ENCODE results near the gene ELK4.
A peak's percentile ranks its signal among the peaks of the same experiment; 100 is the strongest.

Gene ELK4

GRCh38 chr1:205595861-205596260 is 36.0 kb downstream of the ELK4 start:
- DNase-seq (ENCODE audit: low spot score), result no peak

DNA sequence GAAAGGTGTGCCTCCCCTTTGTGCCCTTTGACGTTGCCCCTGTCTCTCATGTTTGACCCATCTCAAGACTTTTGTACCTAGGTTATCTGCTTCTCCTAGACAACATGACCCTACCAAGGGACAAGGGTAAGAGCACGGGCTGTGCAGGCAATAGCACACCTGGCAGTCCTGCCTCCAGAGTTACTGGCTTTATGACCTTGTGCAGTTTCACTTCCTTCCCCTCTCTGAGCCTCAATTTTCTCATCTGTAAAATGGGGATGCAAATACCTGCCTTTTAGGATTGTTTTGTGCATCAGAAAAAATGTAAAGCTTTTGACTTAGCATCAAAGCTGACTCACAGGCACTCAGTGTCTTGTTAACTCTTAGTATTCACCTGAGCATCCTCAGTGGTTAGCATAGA is 36.4 kb downstream of the ELK4 start:
- no peak for DNase-seq (ENCODE audit: low spot score)

DNA sequence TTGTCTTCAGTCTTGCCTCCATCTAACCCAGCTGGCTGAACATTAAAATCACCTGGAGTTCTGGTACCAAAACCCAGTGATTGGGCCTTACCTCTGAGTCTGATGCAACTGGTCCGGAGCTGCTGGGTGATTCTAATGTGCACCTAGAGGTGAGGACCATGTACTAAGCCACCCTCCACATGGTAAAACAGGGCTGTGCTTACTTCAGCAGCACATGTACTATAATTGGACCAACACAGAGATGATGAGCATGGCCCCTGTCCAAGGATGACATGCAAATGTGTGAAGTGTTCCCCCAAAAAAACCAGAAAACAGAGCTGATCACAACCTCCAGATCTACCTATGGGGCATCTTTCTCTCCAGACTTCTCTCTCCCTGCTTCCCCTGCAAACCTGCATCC is 37.0 kb downstream of the ELK4 start:
- DNase-seq (ENCODE audit: low spot score), result no peak

DNA sequence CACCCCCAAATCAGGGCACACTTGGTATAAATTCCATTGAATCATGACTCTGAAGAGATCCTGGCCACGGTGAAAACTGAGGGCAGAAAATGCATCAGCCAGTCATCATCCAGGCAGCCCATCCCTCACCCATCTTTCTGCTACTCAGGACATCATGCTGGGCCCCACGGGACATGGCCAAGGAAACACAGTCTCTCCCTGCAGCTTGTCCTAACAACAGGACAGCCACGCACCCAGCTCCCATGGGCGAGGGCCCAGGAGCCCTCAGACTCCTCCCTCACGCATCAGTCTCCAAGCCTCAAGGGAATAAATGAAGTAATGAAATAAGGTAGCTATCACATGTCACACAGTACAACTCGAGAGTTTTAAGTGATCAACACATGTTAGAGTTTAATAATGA is 37.8 kb downstream of the ELK4 start:
- DNase-seq (ENCODE audit: low spot score), result no peak

DNA sequence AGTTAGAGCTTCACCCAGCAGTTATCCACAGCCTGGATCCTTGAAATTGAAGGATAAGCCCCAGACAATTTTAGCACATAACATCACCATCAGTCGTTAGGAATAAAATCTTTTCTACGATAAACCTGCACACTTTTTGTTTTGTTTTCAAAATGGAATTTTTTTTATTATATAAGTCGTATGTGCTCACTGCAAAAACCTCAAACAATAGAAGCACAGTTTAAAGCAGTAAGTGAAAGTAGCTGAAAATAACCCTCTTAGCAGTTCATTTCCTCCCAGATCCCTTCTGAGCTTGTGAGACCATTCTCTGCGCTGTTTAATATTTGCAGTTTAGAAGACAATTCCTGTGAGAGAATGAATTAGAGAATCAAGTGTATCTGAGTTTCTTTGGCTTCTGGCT is 38.3 kb downstream of the ELK4 start:
- DNase-seq (ENCODE audit: low spot score), result no peak

GRCh38 chr1:205592443-205593003 is 39.3 kb downstream of the ELK4 start:
- DNase-seq (ENCODE audit: low spot score), result no peak

DNA sequence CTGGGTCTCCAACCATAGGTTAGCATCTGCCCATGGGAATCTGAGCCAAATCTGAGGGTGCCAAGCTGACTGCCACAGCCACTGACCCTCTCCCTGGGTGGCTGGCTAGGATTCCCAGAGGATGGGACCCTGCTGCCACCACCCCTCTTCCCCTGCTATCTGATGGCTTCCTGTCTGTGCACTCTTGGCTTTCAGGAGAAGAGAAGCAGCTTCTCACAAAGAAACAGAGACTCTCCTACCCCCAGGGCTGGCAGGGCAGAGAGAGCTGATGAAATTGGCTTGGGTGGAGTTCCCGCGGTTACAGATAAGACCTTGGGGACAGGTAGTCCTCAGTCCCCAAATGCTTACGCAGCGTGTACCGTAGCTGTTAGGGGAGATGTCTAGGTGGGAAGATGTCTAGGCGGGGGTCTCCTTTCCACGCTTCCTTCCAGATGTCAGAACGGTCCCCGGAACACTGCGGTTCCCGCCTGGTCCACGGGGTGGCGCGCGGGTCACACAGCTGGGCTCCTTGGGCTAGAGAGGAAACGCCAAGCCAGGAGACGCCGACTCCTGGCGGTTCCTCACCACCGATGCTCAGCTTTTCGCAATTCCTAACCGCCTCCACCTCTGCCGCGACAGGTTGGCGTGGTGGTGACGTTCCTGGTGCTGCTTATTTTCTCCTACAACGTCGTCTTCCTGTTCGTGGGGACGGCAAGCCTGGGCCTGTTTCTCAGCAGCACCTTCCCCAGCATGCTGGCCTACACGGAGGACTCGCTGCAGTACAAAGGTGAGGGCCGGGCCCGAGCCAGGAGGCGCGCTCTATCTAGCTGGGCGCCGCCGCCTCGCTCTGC is 40.1 kb downstream of the ELK4 start:
- peak; percentile 80 for DNase-seq (ENCODE audit: low spot score)

DNA sequence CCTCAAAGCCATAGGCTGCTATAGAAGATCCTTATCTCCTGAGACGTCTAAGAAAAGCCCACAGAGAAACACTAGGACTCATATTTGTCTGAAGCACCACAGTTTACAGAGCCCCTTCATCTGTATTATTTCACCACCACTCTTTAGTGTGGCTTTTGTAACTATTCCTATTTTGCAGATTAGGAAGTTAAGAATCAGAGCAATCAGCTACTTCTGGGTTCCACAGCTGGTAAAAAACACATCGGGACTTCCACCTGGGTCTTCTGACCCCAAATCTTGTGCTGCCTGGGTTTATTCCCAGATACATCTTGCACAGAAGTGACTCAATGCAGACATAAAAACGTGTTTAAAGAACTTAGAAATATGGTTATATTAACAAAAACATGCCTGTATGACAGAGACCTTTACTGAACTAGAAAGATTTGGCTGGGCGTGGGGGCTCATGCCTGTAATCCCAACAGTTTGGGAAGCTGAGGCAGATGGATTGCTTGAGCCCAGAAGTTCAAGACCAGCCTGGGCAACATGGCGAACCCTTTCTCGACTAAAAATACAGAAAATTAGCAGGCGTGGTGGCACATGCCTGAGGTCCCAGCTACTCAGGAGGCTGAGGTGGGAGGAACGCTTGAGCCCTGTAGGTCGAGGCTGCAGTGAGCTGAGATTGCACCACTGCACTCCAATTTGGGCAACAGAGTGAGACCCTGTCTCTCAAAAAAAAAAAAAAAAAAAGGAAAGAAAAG is 40.9 kb downstream of the ELK4 start:
- no peak for DNase-seq (ENCODE audit: low spot score)

GRCh38 chr1:205590457-205590768 is 41.4 kb downstream of the ELK4 start:
- DNase-seq (ENCODE audit: low spot score), result no peak

DNA sequence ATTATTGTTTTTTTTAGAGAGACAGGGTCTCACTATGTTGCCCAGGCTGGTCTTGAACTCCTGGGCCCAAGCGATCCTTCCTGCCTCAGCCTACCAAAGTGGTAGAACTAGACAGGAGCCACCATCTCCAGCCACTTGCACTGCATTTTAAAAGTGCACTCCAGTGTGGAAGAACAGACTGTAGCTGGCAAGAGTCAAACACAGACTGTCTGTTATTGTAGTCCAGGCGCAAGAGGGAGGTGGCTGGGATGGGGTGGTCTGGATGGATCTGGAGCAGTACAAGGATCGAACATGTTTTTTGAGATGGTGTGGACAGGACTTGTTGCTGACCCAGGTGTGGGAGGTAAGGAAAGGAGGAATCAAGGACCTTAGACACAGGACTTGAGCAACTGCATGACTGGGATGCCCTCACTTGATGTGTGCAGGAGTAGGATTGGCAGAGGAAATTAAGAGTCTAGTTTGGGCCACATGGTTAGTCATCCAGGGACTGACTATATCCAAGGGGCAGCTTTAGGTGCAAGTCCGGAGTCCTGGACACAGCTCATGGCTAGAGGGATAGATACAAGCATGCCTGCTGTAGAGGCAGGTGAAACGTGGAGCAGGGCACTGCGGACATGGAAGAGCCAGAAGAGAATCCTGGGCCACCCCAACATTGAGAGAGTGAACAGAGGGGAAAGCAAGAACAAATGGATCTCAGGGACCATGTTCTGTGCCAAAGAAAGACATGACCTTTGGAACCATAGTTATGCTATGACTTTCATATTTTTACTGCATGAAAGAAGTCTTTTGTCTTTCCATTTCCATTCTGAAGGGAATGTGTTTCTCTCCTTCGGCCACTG is 42.0 kb downstream of the ELK4 start:
- no peak for DNase-seq (ENCODE audit: low spot score)

DNA sequence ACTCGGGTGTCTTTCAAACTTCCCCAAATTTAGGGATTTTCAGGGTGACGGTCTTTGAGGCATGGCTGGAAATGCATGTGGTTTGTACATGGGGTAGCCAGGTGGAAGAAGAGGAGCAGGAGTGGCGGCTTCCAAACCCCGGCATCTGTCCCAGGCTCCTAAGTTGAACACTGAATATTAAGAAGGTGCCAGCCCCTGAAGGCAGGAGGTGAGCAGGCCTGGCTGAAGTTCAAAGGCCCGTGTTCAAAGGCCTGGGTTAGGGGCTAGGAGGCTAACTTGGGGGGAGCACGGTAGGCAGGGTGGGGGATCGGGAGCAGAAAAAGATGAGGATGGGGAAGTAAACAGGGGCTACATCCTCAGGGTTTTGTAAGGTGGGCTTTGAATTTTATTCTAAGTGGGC is 42.8 kb downstream of the ELK4 start:
- no peak for DNase-seq (ENCODE audit: low spot score)

DNA sequence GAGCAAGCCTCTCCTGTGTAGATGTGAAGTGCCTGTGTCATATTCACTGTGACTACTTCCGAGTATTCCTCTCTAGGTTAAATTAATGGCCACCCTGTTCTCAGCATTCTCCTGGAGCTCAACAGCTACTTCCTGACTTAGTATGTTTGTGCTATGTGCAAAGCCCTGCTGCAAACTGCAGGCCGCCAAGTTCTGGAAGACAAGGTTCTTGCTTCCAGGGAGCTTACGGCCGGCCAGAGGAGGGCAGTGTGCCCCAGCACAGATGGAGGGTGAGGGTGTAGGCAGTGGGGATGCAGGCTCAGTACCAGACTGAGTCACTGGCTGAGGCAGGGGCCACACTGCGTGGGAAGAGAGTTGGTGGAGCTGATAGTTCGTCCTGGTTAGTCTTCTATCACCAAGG is 43.2 kb downstream of the ELK4 start:
- peak; percentile 48 for DNase-seq (ENCODE audit: low spot score)

GRCh38 chr1:205587581-205587980 is 44.2 kb downstream of the ELK4 start:
- no peak for DNase-seq (ENCODE audit: low spot score)

DNA sequence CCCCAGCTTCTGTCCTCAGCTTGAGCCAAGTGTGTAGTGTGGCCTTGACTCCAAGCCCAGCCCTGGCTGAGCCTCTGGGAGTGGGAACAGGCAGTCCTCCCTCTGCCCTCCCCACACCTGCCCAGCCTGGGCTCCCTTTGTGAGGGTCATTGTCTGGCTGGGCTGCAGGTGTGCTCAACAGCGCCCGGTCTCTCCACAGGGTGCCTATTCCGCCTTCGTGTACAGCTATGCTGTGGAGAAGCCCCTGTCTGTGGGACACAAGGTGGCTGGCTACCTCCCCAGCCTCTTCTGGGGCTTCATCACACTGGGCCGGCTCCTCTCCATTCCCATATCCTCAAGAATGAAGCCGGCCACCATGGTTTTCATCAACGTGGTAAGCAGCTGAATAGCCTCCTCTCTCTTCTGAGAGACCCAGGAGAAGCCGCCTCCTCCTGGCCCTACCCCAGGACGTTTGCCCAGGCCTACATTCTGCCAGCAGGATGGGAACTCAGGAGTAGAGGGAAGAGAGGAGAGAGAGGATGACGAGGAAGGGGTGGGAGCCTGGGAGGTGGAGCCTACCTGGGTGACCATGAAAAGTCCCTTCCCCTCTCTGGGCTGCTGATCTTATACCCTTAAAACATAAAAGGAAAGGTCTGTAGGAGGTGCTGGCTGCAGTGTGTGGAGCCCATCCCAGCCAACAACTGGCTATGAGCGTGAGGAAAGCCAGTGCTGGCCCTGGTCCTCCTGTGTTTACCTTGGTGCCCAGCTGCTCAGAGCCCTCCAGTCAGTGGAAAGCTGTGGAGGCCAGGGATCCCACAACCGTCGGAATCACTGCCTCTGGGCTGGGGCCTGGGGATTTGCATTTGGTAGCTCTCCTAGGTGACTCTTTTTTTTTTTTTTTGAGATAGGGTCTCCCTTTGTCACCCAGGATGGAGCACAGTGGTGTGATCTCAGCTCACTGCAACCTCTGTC is 45.7 kb downstream of the ELK4 start:
- no peak for DNase-seq (ENCODE audit: low spot score)

GRCh38 chr1:205585169-205585834 is 46.5 kb downstream of the ELK4 start:
- DNase-seq (ENCODE audit: low spot score), result no peak

GRCh38 chr1:205584732-205585131 is 47.1 kb downstream of the ELK4 start:
- no peak for DNase-seq (ENCODE audit: low spot score)

GRCh38 chr1:205583461-205584130 is 48.2 kb downstream of the ELK4 start:
- no peak for DNase-seq (ENCODE audit: low spot score)

- no peak for DNase-seq (ENCODE audit: low spot score)
Measured at GRCh38 chr1:205582471-205583291, 49.1 kb downstream of the ELK4 start.

- no peak for DNase-seq (ENCODE audit: low spot score)
Measured at GRCh38 chr1:205582046-205582445, 49.8 kb downstream of the ELK4 start.
